ENCODE data around the gene EYA4. TPM values are rescaled to one million over a fixed set of nuclear protein-coding genes. Genes with fewer than 3 reads are reported as not detected.

Gene EYA4
- total RNA-seq, 3 donors from 2014 or later: 0.33 to 4.2 (median 0.44) TPM

DNA sequence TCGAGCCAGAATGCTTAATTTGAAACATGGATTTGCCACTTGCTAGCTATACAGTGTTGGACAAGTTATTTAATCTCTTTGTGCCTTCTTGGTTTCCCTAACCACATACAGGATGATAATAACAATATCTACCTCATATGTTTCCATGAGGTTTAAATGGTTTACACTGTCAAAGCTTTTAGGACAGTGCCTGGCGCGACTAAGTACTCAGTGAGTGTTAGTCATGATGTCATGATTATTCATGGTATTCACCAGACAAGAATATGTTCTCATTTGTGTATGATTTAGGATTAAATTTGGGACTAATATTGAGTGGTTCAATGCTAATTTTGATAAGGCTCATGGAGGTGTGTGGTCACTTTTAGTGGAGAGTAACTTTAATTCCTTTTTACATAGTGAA, 167.4 kb downstream of the EYA4 start:
- H3K27me3 ChIP-seq: no peaks in the 10 kb centered on the region
- H3K27ac ChIP-seq: no peak overlapping the region
- no peak overlapping the region for H3K4me3 ChIP-seq
- TF ChIP-seq POLR2A (IDR thresholded peaks at IDR 0.05) (no peak), POLR2AphosphoS5 (IDR thresholded peaks at IDR 0.05) (no peak)
- TF ChIP-seq, protein P1, sequence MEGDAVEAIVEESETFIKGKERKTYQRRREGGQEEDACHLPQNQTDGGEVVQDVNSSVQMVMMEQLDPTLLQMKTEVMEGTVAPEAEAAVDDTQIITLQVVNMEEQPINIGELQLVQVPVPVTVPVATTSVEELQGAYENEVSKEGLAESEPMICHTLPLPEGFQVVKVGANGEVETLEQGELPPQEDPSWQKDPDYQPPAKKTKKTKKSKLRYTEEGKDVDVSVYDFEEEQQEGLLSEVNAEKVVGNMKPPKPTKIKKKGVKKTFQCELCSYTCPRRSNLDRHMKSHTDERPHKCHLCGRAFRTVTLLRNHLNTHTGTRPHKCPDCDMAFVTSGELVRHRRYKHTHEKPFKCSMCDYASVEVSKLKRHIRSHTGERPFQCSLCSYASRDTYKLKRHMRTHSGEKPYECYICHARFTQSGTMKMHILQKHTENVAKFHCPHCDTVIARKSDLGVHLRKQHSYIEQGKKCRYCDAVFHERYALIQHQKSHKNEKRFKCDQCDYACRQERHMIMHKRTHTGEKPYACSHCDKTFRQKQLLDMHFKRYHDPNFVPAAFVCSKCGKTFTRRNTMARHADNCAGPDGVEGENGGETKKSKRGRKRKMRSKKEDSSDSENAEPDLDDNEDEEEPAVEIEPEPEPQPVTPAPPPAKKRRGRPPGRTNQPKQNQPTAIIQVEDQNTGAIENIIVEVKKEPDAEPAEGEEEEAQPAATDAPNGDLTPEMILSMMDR (IDR thresholded peaks at IDR 0.05): no peak
- intact Hi-C loops (cut with DNase I; ENCODE audit: low total_unique reads): no loop called here
- no peaks in the 10 kb centered on the region for H3K4me1 ChIP-seq
- no peak for DNase-seq (ENCODE audit: low spot score in 2 of 2)
- H3K36me3 ChIP-seq: no peaks in the 10 kb centered on the region
- H3K9me3 ChIP-seq: no peaks in the 10 kb centered on the region

DNA sequence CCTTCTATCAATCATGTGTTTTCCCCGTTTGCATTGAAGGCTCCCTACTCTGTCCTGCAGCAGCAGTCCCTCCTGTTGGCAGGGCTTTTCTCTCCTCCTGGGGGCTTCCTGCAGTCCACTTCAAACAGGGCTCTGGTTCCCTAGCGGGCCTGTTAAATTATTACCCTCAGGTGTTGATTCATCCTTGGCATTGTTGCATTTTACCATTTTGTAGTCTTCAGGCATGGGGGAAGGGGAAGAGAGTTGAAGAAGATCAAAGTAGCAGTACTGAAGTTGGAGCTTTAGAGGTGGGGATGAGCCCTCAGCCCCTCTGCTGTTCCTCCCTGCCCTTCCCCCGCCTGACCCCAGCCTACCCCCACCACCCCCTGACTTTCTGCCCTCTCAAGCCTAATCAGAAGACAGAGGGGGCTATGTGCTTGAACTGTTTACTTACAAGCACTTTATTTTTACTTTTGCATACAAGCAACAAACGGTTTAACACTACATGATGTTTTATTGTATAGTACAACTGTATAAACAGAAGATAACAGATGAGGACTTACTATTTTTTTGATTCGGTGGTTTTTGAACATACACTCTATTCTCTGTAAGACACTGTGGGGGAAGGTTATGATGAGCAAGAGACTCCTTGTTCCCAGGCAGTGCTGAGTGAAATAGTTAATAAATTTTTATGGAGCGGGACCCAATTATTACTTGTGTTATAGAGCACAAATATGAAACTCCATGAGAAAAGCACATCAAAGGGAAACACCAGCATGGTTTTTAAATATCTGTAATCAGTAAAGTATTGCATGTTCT, 169.7 kb downstream of the EYA4 start:
- Histone ChIP-seq H3K9me3 (no peaks in the 10 kb centered on the region), H3K36me3 (no peaks in the 10 kb centered on the region), H3K27ac (no peak overlapping the region), H3K27me3 (no peaks in the 10 kb centered on the region), H3K4me1 (no peaks in the 10 kb centered on the region), H3K4me3 (no peak overlapping the region)
- intact Hi-C loops (cut with DNase I; ENCODE audit: low total_unique reads): no loop called here
- TF ChIP-seq POLR2A (IDR thresholded peaks at IDR 0.05): no peak
- TF ChIP-seq, protein P1 (IDR thresholded peaks at IDR 0.05): no peak
- TF ChIP-seq POLR2AphosphoS5 (IDR thresholded peaks at IDR 0.05): no peak
- no peak for DNase-seq (ENCODE audit: low spot score in 2 of 2)

DNA sequence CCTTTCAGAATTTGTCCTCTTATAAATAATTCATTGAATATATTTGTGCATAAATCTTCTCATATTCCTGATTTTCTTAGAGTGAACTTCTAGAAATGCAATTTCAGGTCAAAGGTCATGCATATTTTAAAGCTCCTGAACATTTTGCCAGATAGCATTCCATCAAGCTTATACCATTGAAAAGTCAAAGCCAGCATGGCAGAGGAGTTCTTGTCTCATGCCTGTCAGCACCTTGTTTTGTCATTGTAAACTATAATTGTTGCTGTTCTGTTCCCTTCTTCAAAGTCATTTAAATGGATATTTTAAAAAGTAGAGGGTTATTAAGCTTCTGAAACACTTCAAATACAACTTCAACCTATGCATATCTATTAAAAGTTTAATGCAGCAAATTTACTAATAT, 170.6 kb downstream of the EYA4 start:
- intact Hi-C loops (cut with DNase I; ENCODE audit: low total_unique reads): no loop called here

DNA sequence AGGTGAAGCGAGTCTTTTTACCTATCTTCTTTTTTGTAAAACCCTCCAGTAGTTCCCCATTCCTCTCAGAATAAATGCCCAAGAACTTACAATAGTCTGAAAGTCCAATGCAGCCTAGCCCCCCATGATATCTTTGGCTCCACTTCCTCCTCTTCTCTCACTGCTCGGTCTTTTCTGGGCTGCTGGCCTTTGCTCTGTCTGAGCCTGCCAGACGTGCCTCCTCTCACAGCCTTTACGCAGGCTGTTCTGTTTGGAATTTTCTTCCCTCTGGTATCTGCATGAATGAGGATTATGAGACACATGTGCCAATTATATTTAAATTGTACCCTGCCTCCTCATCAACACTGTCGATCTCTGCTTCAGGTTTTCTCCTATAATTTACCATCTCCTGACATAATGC, 174.1 kb downstream of the EYA4 start:
- H3K36me3 ChIP-seq: no peaks in the 10 kb centered on the region
- intact Hi-C loops (cut with DNase I; ENCODE audit: low total_unique reads): no loop called here
- no peaks in the 10 kb centered on the region for H3K4me1 ChIP-seq
- no peak for DNase-seq (ENCODE audit: low spot score in 2 of 2)
- H3K4me3 ChIP-seq: no peak overlapping the region
- no peaks in the 10 kb centered on the region for H3K9me3 ChIP-seq
- no peak overlapping the region for H3K27ac ChIP-seq
- TF ChIP-seq, protein P1 (IDR thresholded peaks at IDR 0.05): no peak
- TF ChIP-seq POLR2AphosphoS5 (IDR thresholded peaks at IDR 0.05) (no peak), POLR2A (IDR thresholded peaks at IDR 0.05) (no peak)
- H3K27me3 ChIP-seq: no peaks in the 10 kb centered on the region

More for the DNA sequence above, 170.6 kb downstream of the EYA4 start:
- Histone ChIP-seq H3K27me3 (no peaks in the 10 kb centered on the region), H3K9me3 (no peaks in the 10 kb centered on the region), H3K27ac (no peak overlapping the region), H3K4me1 (no peaks in the 10 kb centered on the region), H3K4me3 (no peak overlapping the region), H3K36me3 (no peaks in the 10 kb centered on the region)
- TF ChIP-seq, protein P1 (IDR thresholded peaks at IDR 0.05): no peak
- TF ChIP-seq POLR2AphosphoS5 (IDR thresholded peaks at IDR 0.05): no peak
- TF ChIP-seq POLR2A (IDR thresholded peaks at IDR 0.05): no peak
- DNase-seq (ENCODE audit: low spot score in 2 of 2): no peak

DNA sequence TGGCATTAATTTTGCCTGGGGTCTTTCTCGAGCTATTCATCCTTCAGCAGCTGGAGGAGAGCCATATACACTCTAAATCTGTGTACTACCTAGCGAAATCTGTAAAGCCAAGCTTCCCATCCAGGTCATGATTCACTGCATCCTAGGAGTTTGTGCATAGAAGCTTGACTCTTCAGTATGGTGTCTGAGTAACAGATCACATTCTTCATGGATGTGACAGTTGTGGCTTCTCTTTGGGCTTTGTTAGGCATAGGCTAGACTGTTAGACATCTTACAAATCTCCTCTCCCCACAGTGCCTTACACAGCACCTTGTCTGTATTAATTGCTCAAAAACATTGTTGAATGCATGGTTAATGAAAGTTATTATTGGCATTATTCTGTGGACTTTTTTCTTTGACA, 177.0 kb downstream of the EYA4 start:
- intact Hi-C loops (cut with DNase I; ENCODE audit: low total_unique reads): no loop called here
- TF ChIP-seq POLR2A (IDR thresholded peaks at IDR 0.05) (no peak), POLR2AphosphoS5 (IDR thresholded peaks at IDR 0.05) (no peak)
- TF ChIP-seq, protein P1 (IDR thresholded peaks at IDR 0.05): no peak
- DNase-seq (ENCODE audit: low spot score in 2 of 2): no peak

More for the DNA sequence above, 177.0 kb downstream of the EYA4 start:
- no peak overlapping the region for H3K4me3 ChIP-seq
- no peaks in the 10 kb centered on the region for H3K4me1 ChIP-seq
- no peaks in the 10 kb centered on the region for H3K27me3 ChIP-seq
- H3K27ac ChIP-seq: no peak overlapping the region
- H3K36me3 ChIP-seq: no peaks in the 10 kb centered on the region
- no peaks in the 10 kb centered on the region for H3K9me3 ChIP-seq

Data from breast epithelium (tissue), 4 donors.